Liver (tissue), 9 donors: Measurements from ENCODE around the gene SMIM3. TPM values are rescaled to one million over a fixed set of nuclear protein-coding genes. Genes with fewer than 3 reads are reported as not detected.

Source experiments
- DNase-seq: peaks from one replicate; pipeline ENCODE4 v3.0.0-alpha.2; 2017; ENCODE audit warnings: low spot score
- H3K27ac ChIP-seq, 2 donors: one replicate each; pipeline ENCODE4 v1.7.0; 2013; ENCODE audit warnings: inconsistent platforms in 2 of 2, low read length in 2 of 2, control low read depth in 1 of 2, low read depth in 1 of 2, mild to moderate bottlenecking in 1 of 2
- H3K27me3 ChIP-seq, 4 donors: one replicate each; pipeline versions ENCODE4 v1.6.1 to v1.7.0; 2013; ENCODE audit warnings: low read length in 3 of 4, inconsistent platforms in 1 of 4, mild to moderate bottlenecking in 1 of 4, moderate library complexity in 1 of 4; ENCODE audit not compliant: control insufficient read depth in 4 of 4, insufficient read depth in 4 of 4
- H3K36me3 ChIP-seq, 4 donors: one replicate each; pipeline versions ENCODE4 v1.6.1 to v1.7.0; 2013; ENCODE audit warnings: low read length in 3 of 4, mild to moderate bottlenecking in 3 of 4, low read depth in 1 of 4, moderate library complexity in 1 of 4; ENCODE audit not compliant: control insufficient read depth in 4 of 4, insufficient read depth in 3 of 4
- H3K4me1 ChIP-seq, 4 donors: one replicate each; pipeline versions ENCODE4 v1.6.1 to v1.7.0; 2013; ENCODE audit warnings: low read length in 3 of 4, mild to moderate bottlenecking in 3 of 4, moderate library complexity in 1 of 4; ENCODE audit not compliant: control insufficient read depth in 4 of 4, insufficient read depth in 4 of 4
- H3K4me3 ChIP-seq, 3 donors: one replicate each; pipeline versions ENCODE4 v1.6.1 to v1.7.0; 2013; ENCODE audit warnings: low read length in 3 of 3, control low read depth in 1 of 3, low read depth in 1 of 3, mild to moderate bottlenecking in 1 of 3
- H3K9ac ChIP-seq, 2 donors: one replicate each; pipeline ENCODE4 v1.7.0; 2013; ENCODE audit warnings: low read length in 2 of 2, mild to moderate bottlenecking in 2 of 2, moderate library complexity in 2 of 2, control low read depth in 1 of 2, low read depth in 1 of 2
- H3K9me3 ChIP-seq, 4 donors: one replicate each; pipeline versions ENCODE4 v1.6.1 to v1.7.0; 2013; ENCODE audit warnings: low read length in 3 of 4; ENCODE audit not compliant: control insufficient read depth in 4 of 4
- GABPA ChIP-seq, 2 donors: IDR thresholded peaks in 1 of 2; conservative IDR thresholded peaks in 1 of 2; 2 replicates each; pipeline ENCODE4 v1.6.1; 2016; ENCODE audit warnings: antibody characterized with exemption in 2 of 2, mild to moderate bottlenecking in 1 of 2, moderate library complexity in 1 of 2
- JUND ChIP-seq, 2 donors: IDR thresholded peaks; 2 replicates each; pipeline ENCODE4 v1.6.1; 2016; ENCODE audit warnings: antibody characterized with exemption in 2 of 2
- NR2F2 ChIP-seq: IDR thresholded peaks from 2 replicates; pipeline ENCODE4 v1.6.1; 2016; ENCODE audit warnings: antibody characterized with exemption
- RXRA ChIP-seq, 2 donors: IDR thresholded peaks; 2 replicates each; pipeline ENCODE4 v1.6.1; 2017 to 2018; ENCODE audit warnings: antibody characterized with exemption in 2 of 2, mild to moderate bottlenecking in 1 of 2
- SP1 ChIP-seq: IDR thresholded peaks from 2 replicates; pipeline ENCODE4 v1.6.1; 2018; ENCODE audit warnings: antibody characterized with exemption, mild to moderate bottlenecking
- YY1 ChIP-seq: IDR thresholded peaks from 2 replicates; pipeline ENCODE4 v1.6.1; 2016; ENCODE audit warnings: antibody characterized with exemption, mild to moderate bottlenecking
- WGBS: extraction: QIAGEN DNeasy Blood & Tissue Kit; methylation state at CpG from one replicate; pipeline ENCODE4 v1.1.7; 2013; 5-methylcytosine and 5-hydroxymethylcytosine counted together
- polyA plus RNA-seq, 2 donors: library from polyadenylated mRNA; stranded (reverse) in 1 of 2; unstranded in 1 of 2; fragments of 200-250 nt in 1 of 2; fragments of >200 nt in 1 of 2; fragmentation: Nextera tagmentation in 1 of 2; extraction: Ambion mirVana in 1 of 2; gene quantifications; one replicate each; pipeline versions ENCODE4 v1.2.1 to v1.2.3, GENCODE V29; 2013 to 2015
- total RNA-seq, 2 donors: library from RNA; depleted of rRNA; stranded (reverse); fragments of >200 nt; gene quantifications; one replicate each; pipeline ENCODE4 v1.2.3, GENCODE V29; 2014
- TF ChIP-seq, protein P1 (sequence below): IDR thresholded peaks from 2 replicates; pipeline ENCODE4 v1.6.1; 2016; ENCODE audit warnings: antibody characterized with exemption, mild to moderate bottlenecking
- TF ChIP-seq, protein P2 (sequence below): IDR thresholded peaks from 2 replicates; pipeline ENCODE4 v1.6.1; 2016; ENCODE audit warnings: antibody characterized with exemption
- TF ChIP-seq, protein P3 (sequence below): IDR thresholded peaks from 2 replicates; pipeline ENCODE4 v1.6.1; 2016; ENCODE audit warnings: antibody characterized with exemption
- donor health status: healthy.
- donor health status: healthy.
- donor health status: healthy.
- donor health status: healthy.
- donor health status: healthy.

The SMIM3 gene
- total and polyA plus RNA-seq, 4 donors, result 3.0 to 5.7 (median 3.6) TPM

DNA sequence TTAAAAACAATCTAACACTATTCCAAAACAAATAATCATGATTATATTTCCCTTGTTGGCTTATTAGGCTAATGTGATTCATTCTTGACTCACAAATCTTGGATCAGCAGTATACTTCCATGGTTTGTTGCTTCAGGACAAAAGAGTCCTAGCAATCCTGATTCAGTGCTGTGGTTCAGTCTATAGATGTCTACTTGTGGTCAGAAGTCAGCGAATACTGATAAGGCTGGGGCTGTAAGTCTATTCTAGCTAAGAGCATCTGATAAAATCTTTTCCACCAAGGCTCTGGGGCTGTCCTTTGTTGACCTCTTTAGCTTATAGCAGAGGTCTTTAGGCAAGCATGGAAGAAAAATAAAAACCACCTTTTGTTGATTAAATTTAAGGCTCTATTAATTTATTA lies 4.4 kb upstream of the SMIM3 start:
- Histone ChIP-seq H3K4me1 (peaks cover 0 to 10% (median 4%) of the 10 kb centered on the region in 4 donors), H3K27me3 (no peaks in the 10 kb centered on the region), H3K4me3 (no peak overlapping the region), H3K9me3 (no peaks in the 10 kb centered on the region), H3K9ac (no peak overlapping the region), H3K27ac (no peak overlapping the region), H3K36me3 (no peaks in the 10 kb centered on the region)
- DNase-seq, result no peak
- TF ChIP-seq NR2F2, result no peak
- TF ChIP-seq, protein P1, sequence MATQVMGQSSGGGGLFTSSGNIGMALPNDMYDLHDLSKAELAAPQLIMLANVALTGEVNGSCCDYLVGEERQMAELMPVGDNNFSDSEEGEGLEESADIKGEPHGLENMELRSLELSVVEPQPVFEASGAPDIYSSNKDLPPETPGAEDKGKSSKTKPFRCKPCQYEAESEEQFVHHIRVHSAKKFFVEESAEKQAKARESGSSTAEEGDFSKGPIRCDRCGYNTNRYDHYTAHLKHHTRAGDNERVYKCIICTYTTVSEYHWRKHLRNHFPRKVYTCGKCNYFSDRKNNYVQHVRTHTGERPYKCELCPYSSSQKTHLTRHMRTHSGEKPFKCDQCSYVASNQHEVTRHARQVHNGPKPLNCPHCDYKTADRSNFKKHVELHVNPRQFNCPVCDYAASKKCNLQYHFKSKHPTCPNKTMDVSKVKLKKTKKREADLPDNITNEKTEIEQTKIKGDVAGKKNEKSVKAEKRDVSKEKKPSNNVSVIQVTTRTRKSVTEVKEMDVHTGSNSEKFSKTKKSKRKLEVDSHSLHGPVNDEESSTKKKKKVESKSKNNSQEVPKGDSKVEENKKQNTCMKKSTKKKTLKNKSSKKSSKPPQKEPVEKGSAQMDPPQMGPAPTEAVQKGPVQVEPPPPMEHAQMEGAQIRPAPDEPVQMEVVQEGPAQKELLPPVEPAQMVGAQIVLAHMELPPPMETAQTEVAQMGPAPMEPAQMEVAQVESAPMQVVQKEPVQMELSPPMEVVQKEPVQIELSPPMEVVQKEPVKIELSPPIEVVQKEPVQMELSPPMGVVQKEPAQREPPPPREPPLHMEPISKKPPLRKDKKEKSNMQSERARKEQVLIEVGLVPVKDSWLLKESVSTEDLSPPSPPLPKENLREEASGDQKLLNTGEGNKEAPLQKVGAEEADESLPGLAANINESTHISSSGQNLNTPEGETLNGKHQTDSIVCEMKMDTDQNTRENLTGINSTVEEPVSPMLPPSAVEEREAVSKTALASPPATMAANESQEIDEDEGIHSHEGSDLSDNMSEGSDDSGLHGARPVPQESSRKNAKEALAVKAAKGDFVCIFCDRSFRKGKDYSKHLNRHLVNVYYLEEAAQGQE, result no peak
- no peak for TF ChIP-seq RXRA (IDR thresholded peaks at IDR 0.05)
- no peak for TF ChIP-seq SP1
- no peak for TF ChIP-seq JUND (IDR thresholded peaks at IDR 0.05)
- TF ChIP-seq GABPA (IDR thresholded peaks at IDR 0.05 in 1 of 2, conservative IDR thresholded peaks at IDR 0.05 in 1 of 2), result no peak
- TF ChIP-seq, protein P2, sequence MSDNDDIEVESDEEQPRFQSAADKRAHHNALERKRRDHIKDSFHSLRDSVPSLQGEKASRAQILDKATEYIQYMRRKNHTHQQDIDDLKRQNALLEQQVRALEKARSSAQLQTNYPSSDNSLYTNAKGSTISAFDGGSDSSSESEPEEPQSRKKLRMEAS, result no peak
- TF ChIP-seq YY1, result no peak
- 68% methylated on average over 1 of the region's 1 CpG for WGBS

DNA sequence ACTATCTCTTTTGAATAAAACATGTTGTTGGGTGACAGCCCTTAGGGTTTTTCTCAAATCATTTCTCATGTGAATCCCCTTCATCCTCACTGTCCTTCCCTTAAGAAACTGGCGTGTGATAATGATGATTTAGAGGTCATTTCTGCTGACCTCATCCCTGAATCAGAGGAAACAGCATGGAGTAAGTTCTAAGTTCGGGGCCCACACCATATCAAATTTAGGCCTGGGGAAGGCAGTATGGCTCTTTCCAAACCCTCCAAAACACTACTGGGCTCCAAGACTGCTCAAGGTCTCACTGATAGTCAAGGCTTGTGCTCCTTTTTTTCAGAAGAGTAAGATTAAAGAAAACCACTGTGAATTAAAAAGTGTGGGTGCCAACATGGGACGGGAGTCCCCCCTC lies 872 bp upstream of the SMIM3 start:
- no peaks in the 10 kb centered on the region for H3K27me3 ChIP-seq
- no peaks in the 10 kb centered on the region for H3K36me3 ChIP-seq
- H3K4me1 ChIP-seq, result peaks cover 0 to 10% (median 7%) of the 10 kb centered on the region in 4 donors
- peak overlapping the region in 1 of 2 donors; percentile 75 for H3K27ac ChIP-seq
- peak; percentile 2 for TF ChIP-seq YY1
- TF ChIP-seq, protein P3, sequence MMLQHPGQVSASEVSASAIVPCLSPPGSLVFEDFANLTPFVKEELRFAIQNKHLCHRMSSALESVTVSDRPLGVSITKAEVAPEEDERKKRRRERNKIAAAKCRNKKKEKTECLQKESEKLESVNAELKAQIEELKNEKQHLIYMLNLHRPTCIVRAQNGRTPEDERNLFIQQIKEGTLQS, result no peak
- 74% methylated on average over 3 of the region's 3 CpGs for WGBS
- DNase-seq, result no peak
- H3K9me3 ChIP-seq, result no peaks in the 10 kb centered on the region
- no peak overlapping the region for H3K4me3 ChIP-seq
- H3K9ac ChIP-seq, result no peak overlapping the region

DNA sequence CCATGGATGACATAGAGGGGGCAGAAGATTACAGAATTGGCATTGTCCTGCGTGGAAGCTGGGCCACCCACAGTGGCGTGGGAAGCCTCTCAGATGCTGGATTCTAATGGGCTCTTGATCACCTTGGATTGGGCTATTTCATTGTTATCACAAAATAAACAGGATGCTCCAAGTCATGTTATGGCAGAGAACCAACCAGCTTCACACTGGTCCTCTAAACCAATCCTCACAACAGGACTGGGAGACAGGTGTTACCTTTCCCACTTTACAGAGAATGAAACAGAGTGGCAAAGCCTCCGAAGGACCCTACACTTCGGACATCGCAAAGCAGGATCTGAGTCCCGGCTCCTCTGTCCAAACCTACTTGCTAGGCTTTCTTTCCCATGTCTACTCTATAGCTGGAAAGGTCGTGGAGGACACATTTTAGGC lies 455 bp upstream of the SMIM3 start:
- H3K9ac ChIP-seq, result peak overlapping the region; percentile 30 to 58
- H3K36me3 ChIP-seq, result no peaks in the 10 kb centered on the region
- DNase-seq, result no peak
- peaks cover 0 to 12% (median 7%) of the 10 kb centered on the region in 4 donors for H3K4me1 ChIP-seq
- no peaks in the 10 kb centered on the region for H3K9me3 ChIP-seq
- H3K27ac ChIP-seq, result peak overlapping the region; percentile 62 to 75
- no peaks in the 10 kb centered on the region for H3K27me3 ChIP-seq
- TF ChIP-seq YY1 (peak; percentile 5), SP1 (no peak)
- WGBS, result 23% methylated on average over 7 of the region's 7 CpGs
- peak overlapping the region; percentile 60 to 85 (median 69) for H3K4me3 ChIP-seq
